Fibroblast of mammary gland (primary cell): ENCODE measurements around the gene IL2RA.

Experiments
- DNase-seq: peaks from one replicate; pipeline ENCODE4 v3.0.0-alpha.2; 2010; ENCODE audit warnings: low read depth
- H3K4me3 ChIP-seq: 2 replicates; pipeline ENCODE4 v1.5.1; 2011; ENCODE audit warnings: low read depth, mild to moderate bottlenecking, low read length, moderate library complexity; ENCODE audit not compliant: control insufficient read depth
- TF ChIP-seq, protein P1 (sequence below): conservative IDR thresholded peaks from 2 replicates; pipeline ENCODE4 v1.5.1; 2011; ENCODE audit warnings: low read depth, low read length, inconsistent platforms; ENCODE audit not compliant: control insufficient read depth, insufficient read depth

The IL2RA gene

GRCh38 chr10:5970066-5970465 lies 92.1 kb downstream of the IL2RA start:
- DNase-seq: no peak
- TF ChIP-seq, protein P1, sequence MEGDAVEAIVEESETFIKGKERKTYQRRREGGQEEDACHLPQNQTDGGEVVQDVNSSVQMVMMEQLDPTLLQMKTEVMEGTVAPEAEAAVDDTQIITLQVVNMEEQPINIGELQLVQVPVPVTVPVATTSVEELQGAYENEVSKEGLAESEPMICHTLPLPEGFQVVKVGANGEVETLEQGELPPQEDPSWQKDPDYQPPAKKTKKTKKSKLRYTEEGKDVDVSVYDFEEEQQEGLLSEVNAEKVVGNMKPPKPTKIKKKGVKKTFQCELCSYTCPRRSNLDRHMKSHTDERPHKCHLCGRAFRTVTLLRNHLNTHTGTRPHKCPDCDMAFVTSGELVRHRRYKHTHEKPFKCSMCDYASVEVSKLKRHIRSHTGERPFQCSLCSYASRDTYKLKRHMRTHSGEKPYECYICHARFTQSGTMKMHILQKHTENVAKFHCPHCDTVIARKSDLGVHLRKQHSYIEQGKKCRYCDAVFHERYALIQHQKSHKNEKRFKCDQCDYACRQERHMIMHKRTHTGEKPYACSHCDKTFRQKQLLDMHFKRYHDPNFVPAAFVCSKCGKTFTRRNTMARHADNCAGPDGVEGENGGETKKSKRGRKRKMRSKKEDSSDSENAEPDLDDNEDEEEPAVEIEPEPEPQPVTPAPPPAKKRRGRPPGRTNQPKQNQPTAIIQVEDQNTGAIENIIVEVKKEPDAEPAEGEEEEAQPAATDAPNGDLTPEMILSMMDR: no peak
- no peak overlapping the region for H3K4me3 ChIP-seq

DNA sequence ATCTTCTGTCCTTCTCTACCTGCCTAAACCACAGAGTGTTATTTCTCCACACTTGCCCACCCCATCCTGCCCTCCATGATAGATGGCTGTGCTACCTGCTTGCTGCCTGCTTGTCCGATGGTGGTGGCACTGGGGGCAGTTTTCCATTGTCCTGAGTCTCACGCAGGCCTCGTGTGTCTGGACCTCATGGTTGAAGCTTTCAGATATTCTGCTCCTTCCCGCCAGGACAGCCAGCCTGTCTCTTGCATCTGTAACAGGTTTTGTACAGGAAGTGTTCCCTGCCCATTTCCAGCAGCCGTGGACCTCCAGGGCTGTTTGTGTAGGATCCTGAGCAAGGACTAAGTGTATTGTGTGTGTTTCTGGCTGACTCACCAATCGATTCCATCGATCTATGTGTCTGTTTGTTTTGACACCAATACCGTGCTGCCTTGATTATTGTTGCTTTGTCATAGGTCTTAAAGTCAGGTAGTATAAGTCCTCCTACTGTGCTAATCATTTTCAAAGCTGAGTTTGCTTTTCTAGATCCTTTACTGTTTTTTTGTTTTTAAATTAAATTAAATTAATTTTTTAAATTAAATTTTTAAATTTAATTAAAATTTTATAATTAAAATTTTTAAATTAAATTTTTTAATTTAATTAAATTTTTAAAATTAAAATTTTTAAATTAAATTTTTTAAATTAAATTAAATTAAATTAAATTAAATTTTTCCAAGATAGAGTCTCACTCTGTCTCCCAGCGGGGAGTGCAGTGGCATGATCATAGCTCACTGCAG lies 93.3 kb downstream of the IL2RA start:
- H3K4me3 ChIP-seq: no peak overlapping the region
- TF ChIP-seq, protein P1: no peak
- no peak for DNase-seq

DNA sequence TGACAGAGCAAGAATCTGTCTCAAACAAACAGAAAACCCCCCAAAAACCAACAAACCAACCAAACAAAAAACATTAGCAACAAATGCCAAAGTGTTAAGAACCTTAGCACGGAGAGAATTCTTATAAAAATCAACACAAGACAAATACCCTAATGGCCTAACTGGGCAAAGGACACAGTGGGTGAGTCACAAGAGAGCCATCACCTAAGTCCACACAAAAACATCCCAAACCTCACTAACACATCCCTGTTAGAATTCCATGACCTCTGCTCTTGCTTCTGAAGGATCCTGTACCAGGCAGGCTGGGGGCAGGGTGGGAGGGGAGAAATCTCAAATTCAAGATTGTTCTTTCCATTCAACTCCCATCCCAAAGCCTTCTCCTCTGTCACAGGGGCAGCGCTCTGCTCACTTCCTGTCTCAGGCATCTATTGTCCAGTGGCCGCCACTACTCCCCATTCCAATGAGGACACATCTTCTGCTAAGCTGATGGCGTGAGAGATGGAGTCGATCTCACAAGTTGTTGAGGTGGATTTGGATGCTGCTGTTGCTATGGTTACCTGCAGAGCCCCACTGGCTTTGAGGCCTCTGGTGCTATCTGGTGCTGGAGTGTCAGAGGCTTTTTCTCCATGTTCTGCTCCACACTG lies 94.0 kb downstream of the IL2RA start:
- DNase-seq: no peak
- TF ChIP-seq, protein P1: no peak

DNA sequence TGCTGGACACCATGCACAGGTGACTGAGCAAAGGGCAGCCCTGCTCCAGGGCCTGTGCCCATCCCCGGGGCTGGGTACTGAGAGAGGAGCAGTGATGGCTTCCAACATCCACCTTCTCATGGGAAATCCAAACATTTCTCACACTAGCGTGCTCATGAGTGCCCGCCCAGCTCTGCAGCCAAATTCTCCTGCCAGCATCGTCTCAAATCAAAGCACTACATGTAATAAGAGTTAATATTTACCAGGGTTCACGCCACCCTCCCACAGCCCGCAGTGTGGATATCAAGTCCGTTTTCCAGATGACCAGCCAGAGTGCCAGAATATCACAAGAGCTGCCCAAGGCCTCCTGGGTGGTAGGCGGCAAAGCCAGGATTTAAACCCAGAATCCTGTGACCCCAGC lies 96.9 kb downstream of the IL2RA start:
- TF ChIP-seq, protein P1: no peak
- H3K4me3 ChIP-seq: no peak overlapping the region

More for the DNA sequence above, 94.0 kb downstream of the IL2RA start:
- no peak overlapping the region for H3K4me3 ChIP-seq

DNA sequence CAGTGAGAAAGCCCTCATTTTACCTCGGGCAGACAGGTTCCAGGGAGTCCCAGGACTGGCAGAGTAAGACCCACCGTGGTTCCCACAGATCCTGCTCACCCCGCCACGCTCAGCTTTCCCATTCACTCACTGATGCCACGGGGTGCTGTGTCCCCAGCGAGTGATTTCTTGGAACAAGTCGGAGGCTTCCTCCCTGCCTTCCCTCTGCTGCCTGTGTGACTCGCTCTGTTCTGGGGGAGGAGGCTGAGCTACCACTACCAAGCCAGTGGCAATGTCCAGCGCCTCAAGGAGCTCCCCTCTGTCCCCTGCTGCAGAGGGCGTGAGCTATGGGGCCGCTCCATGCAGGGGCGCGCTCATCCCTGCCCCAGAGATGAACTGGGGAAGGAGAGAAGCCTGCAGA lies 97.4 kb downstream of the IL2RA start:
- H3K4me3 ChIP-seq: no peak overlapping the region
- TF ChIP-seq, protein P1: no peak
- no peak for DNase-seq

More for the DNA sequence above, 96.9 kb downstream of the IL2RA start:
- no peak for DNase-seq

DNA sequence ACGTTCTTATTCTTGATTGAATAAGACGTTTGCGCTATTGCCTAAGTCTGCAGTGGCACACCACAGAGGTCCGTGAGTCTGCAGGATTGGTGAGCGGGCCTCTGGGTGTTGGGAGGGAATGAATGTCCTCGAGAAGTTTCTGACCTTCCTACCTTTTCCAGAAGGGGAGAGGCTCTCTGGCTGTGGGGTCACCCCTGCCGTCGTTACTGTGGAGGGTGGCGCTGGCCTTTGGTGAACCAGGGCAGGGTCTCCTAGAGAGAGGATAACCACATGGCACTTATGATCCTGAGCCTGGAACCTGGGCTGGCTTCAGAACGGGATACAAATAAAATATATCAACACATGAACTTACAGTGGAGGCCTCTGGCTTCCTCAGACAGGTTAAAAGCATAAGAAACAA lies 98.6 kb downstream of the IL2RA start:
- TF ChIP-seq, protein P1: no peak

More for the DNA sequence above, 98.6 kb downstream of the IL2RA start:
- no peak for DNase-seq
- H3K4me3 ChIP-seq: no peak overlapping the region
